Measurements from ENCODE around the gene MNAT1. TPM values are rescaled to one million over a fixed set of nuclear protein-coding genes. Genes with fewer than 3 reads are reported as not detected.

Gene MNAT1
- total and polyA plus RNA-seq, 2 experiments from 2014 or later = 51.6 to 85.0 TPM

- TF ChIP-seq ZNF462 (CRISPR knock-in tag; IDR thresholded peaks at IDR 0.05) (no peak), ZNF114 (CRISPR knock-in tag; IDR thresholded peaks at IDR 0.05) (no peak), EZH2 (IDR thresholded peaks at IDR 0.05; ENCODE audit: low read depth, unreplicated experiment) (no peak)
These were observed 85.0 kb downstream of the MNAT1 start (continued) for GRCh38 chr14:60819575-60819974.

GRCh38 chr14:60838601-60839000, 104.0 kb downstream of the MNAT1 start:
- no peaks in the 10 kb centered on the region for H3K36me3 ChIP-seq (ENCODE audit: insufficient read depth)
- ATAC-seq (no peak), DNase-seq (ENCODE audit: low spot score) (no peak)
- H3K27ac Mint-ChIP-seq = no peak overlapping the region
- H3K27ac ChIP-seq (ENCODE audit: low read depth) = no peak overlapping the region
- H3K9me3 Mint-ChIP-seq = no peaks in the 10 kb centered on the region; the same call in 2 of the 3 replicates
- H3K4me3 Mint-ChIP-seq = no peak overlapping the region
- no peaks in the 10 kb centered on the region for H3F3A ChIP-seq (replicated peaks; ENCODE audit: low read depth)
- no peaks in the 10 kb centered on the region for H3K4me1 ChIP-seq (ENCODE audit: insufficient read depth)
- no peaks in the 10 kb centered on the region for H4K20me1 ChIP-seq (replicated peaks; ENCODE audit: insufficient read depth)
- H3K27me3 ChIP-seq (ENCODE audit: insufficient read depth) = no peaks in the 10 kb centered on the region
- peaks cover 29% of the 10 kb centered on the region for H3K36me3 Mint-ChIP-seq (ENCODE audit: low read depth)
- no peak overlapping the region for H2AFZ ChIP-seq
- H3K4me2 ChIP-seq = no peak overlapping the region
- peaks cover 5% of the 10 kb centered on the region for H3K27me3 Mint-ChIP-seq (ENCODE audit: insufficient read depth, low read depth, poor library complexity)
- no peaks in the 10 kb centered on the region for H3K79me2 ChIP-seq (replicated peaks; ENCODE audit: insufficient read depth)
- no peak overlapping the region for H3K4me3 ChIP-seq
- no peaks in the 10 kb centered on the region for H3K4me1 Mint-ChIP-seq
- no peaks in the 10 kb centered on the region for H3K9me2 ChIP-seq (ENCODE audit: insufficient read depth)
- TF ChIP-seq CREB1 (CRISPR knock-in tag; IDR thresholded peaks at IDR 0.05; ENCODE audit: low read depth) (no peak), ZNF114 (CRISPR knock-in tag; IDR thresholded peaks at IDR 0.05) (no peak), STAT1 (IDR thresholded peaks at IDR 0.05; ENCODE audit: unreplicated experiment) (no peak), CTCF (conservative IDR thresholded peaks at IDR 0.05; ENCODE audit: low read depth in 2 of 2) (no peak), ZNF331 (CRISPR knock-in tag; IDR thresholded peaks at IDR 0.05; ENCODE audit: low read depth) (no peak), NANOG (IDR thresholded peaks at IDR 0.05; ENCODE audit: borderline replicate concordance) (no peak), EZH2 (IDR thresholded peaks at IDR 0.05; ENCODE audit: low read depth, unreplicated experiment) (no peak), JUNB (IDR thresholded peaks at IDR 0.05; ENCODE audit: unreplicated experiment) (no peak)
- TF ChIP-seq, protein P1, sequence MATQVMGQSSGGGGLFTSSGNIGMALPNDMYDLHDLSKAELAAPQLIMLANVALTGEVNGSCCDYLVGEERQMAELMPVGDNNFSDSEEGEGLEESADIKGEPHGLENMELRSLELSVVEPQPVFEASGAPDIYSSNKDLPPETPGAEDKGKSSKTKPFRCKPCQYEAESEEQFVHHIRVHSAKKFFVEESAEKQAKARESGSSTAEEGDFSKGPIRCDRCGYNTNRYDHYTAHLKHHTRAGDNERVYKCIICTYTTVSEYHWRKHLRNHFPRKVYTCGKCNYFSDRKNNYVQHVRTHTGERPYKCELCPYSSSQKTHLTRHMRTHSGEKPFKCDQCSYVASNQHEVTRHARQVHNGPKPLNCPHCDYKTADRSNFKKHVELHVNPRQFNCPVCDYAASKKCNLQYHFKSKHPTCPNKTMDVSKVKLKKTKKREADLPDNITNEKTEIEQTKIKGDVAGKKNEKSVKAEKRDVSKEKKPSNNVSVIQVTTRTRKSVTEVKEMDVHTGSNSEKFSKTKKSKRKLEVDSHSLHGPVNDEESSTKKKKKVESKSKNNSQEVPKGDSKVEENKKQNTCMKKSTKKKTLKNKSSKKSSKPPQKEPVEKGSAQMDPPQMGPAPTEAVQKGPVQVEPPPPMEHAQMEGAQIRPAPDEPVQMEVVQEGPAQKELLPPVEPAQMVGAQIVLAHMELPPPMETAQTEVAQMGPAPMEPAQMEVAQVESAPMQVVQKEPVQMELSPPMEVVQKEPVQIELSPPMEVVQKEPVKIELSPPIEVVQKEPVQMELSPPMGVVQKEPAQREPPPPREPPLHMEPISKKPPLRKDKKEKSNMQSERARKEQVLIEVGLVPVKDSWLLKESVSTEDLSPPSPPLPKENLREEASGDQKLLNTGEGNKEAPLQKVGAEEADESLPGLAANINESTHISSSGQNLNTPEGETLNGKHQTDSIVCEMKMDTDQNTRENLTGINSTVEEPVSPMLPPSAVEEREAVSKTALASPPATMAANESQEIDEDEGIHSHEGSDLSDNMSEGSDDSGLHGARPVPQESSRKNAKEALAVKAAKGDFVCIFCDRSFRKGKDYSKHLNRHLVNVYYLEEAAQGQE (IDR thresholded peaks at IDR 0.05; ENCODE audit: unreplicated experiment) = no peak
